ENCODE results near the gene PRND. TPM values are rescaled to one million over a fixed set of nuclear protein-coding genes. Genes with fewer than 3 reads are reported as not detected.

Gene PRND
- total and polyA plus RNA-seq, 2 donors (not counting 1 experiment from before 2014, with no cell fraction given): not detected

DNA sequence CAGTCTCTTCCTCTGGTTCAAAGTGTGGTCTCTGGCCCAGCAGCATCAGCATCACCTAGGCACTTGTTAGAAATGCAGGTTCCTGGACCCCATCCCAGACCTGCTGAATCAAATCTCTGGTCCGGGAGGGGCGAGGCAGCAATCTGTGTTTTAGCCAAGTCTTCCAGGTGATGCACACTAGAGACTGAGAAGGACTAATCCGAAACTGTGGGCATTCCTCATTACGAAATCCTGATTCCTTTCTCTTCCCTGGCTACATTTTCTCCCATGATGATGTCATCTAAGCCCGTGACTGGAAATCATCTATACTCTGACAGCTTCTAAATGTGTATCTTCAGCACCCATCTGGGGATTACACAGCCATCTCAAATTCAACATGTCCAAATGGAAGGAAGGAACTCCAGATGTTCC, 39.7 kb upstream of the PRND start:
- no peak overlapping the region for H3K4me2 ChIP-seq (ENCODE audit: extremely low read depth, insufficient read depth, low read length)
- H3K9me3 ChIP-seq (ENCODE audit: control insufficient read depth, insufficient read depth, low read depth, low read length): no peaks in the 10 kb centered on the region
- no peaks in the 10 kb centered on the region for H4K20me1 ChIP-seq (ENCODE audit: control insufficient read depth, extremely low read depth, insufficient read depth, low read length)
- no peak overlapping the region for H3K9ac ChIP-seq (ENCODE audit: insufficient read depth, low read length)
- peak; percentile 42 to 74 for DNase-seq (ENCODE audit: low read depth in 2 of 2)
- H3K27ac ChIP-seq (ENCODE audit: insufficient read depth, low read length): no peak overlapping the region
- peaks cover 7% of the 10 kb centered on the region for H3K27me3 ChIP-seq (ENCODE audit: control insufficient read depth, insufficient read depth, low read length)
- no peaks in the 10 kb centered on the region for H3K36me3 ChIP-seq (ENCODE audit: control insufficient read depth, insufficient read depth, low read length)
- no peaks in the 10 kb centered on the region for H3K79me2 ChIP-seq (ENCODE audit: control insufficient read depth, insufficient read depth, low read length)
- TF ChIP-seq EZH2 (IDR thresholded peaks at IDR 0.05; ENCODE audit: low read length, missing control alignments): no peak
- TF ChIP-seq, protein P1, sequence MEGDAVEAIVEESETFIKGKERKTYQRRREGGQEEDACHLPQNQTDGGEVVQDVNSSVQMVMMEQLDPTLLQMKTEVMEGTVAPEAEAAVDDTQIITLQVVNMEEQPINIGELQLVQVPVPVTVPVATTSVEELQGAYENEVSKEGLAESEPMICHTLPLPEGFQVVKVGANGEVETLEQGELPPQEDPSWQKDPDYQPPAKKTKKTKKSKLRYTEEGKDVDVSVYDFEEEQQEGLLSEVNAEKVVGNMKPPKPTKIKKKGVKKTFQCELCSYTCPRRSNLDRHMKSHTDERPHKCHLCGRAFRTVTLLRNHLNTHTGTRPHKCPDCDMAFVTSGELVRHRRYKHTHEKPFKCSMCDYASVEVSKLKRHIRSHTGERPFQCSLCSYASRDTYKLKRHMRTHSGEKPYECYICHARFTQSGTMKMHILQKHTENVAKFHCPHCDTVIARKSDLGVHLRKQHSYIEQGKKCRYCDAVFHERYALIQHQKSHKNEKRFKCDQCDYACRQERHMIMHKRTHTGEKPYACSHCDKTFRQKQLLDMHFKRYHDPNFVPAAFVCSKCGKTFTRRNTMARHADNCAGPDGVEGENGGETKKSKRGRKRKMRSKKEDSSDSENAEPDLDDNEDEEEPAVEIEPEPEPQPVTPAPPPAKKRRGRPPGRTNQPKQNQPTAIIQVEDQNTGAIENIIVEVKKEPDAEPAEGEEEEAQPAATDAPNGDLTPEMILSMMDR (conservative IDR thresholded peaks at IDR 0.05 in 1 of 2, IDR thresholded peaks at IDR 0.05 in 1 of 2; ENCODE audit: low read depth in 1 of 2, low read length in 2 of 2): no peak
- H2AFZ ChIP-seq (ENCODE audit: low read length): no peak overlapping the region
- H3K4me3 ChIP-seq (replicated peaks in 1 of 4; ENCODE audit: control extremely low read depth in 1 of 4, insufficient read depth in 1 of 4, low read depth in 3 of 4, low read length in 4 of 4): no peak overlapping the region
- H3K4me1 ChIP-seq (ENCODE audit: control insufficient read depth, extremely low read depth, insufficient read depth, low read length): no peaks in the 10 kb centered on the region

- H3K9ac ChIP-seq (ENCODE audit: insufficient read depth, low read length): no peak overlapping the region
- no peak for DNase-seq (ENCODE audit: low read depth in 2 of 2)
- H3K9me3 ChIP-seq (ENCODE audit: control insufficient read depth, insufficient read depth, low read depth, low read length): no peaks in the 10 kb centered on the region
- H3K27me3 ChIP-seq (ENCODE audit: control insufficient read depth, insufficient read depth, low read length): peaks cover 7% of the 10 kb centered on the region
- no peak for TF ChIP-seq EZH2 (IDR thresholded peaks at IDR 0.05; ENCODE audit: low read length, missing control alignments)
- TF ChIP-seq, protein P1 (conservative IDR thresholded peaks at IDR 0.05 in 1 of 2, IDR thresholded peaks at IDR 0.05 in 1 of 2; ENCODE audit: low read depth in 1 of 2, low read length in 2 of 2): no peak
- no peak overlapping the region for H3K4me3 ChIP-seq (replicated peaks in 1 of 4; ENCODE audit: control extremely low read depth in 1 of 4, insufficient read depth in 1 of 4, low read depth in 3 of 4, low read length in 4 of 4)
- no peaks in the 10 kb centered on the region for H4K20me1 ChIP-seq (ENCODE audit: control insufficient read depth, extremely low read depth, insufficient read depth, low read length)
- H3K79me2 ChIP-seq (ENCODE audit: control insufficient read depth, insufficient read depth, low read length): peaks cover 2% of the 10 kb centered on the region
- H3K4me1 ChIP-seq (ENCODE audit: control insufficient read depth, extremely low read depth, insufficient read depth, low read length): no peaks in the 10 kb centered on the region
- H3K27ac ChIP-seq (ENCODE audit: insufficient read depth, low read length): no peak overlapping the region
- H3K4me2 ChIP-seq (ENCODE audit: extremely low read depth, insufficient read depth, low read length): no peak overlapping the region
- H2AFZ ChIP-seq (ENCODE audit: low read length): no peak overlapping the region
- no peaks in the 10 kb centered on the region for H3K36me3 ChIP-seq (ENCODE audit: control insufficient read depth, insufficient read depth, low read length)
These were observed 39.0 kb upstream of the PRND start for GRCh38 chr20:4682682-4683081.

DNA sequence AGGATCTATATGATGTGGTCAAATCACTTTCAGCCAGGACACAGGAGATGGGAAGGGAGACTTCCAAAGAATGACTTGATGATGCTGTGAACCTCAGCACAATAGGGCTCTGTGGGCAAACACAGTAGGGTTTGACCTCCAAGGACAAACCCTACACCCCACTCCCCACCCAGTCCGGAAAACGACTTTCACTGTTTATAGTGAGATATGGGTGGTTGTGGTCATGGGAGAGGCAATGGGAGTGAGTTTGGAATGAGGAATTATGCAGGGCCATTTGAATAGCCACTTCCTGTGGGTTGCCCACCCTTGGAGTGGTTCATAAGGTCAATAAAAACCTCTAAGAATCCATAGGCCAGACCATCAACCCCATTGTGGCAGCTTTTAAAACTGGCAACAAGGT, 38.4 kb upstream of the PRND start:
- H3K9ac ChIP-seq (ENCODE audit: insufficient read depth, low read length): no peak overlapping the region
- no peak for DNase-seq (ENCODE audit: low read depth in 2 of 2)
- H3K4me1 ChIP-seq (ENCODE audit: control insufficient read depth, extremely low read depth, insufficient read depth, low read length): no peaks in the 10 kb centered on the region

More for the DNA sequence above, 38.4 kb upstream of the PRND start:
- H3K9me3 ChIP-seq (ENCODE audit: control insufficient read depth, insufficient read depth, low read depth, low read length): no peaks in the 10 kb centered on the region
- H2AFZ ChIP-seq (ENCODE audit: low read length): no peak overlapping the region
- no peaks in the 10 kb centered on the region for H4K20me1 ChIP-seq (ENCODE audit: control insufficient read depth, extremely low read depth, insufficient read depth, low read length)
- peaks cover 7% of the 10 kb centered on the region for H3K27me3 ChIP-seq (ENCODE audit: control insufficient read depth, insufficient read depth, low read length)
- no peak overlapping the region for H3K4me2 ChIP-seq (ENCODE audit: extremely low read depth, insufficient read depth, low read length)
- TF ChIP-seq, protein P1 (conservative IDR thresholded peaks at IDR 0.05 in 1 of 2, IDR thresholded peaks at IDR 0.05 in 1 of 2; ENCODE audit: low read depth in 1 of 2, low read length in 2 of 2): no peak
- TF ChIP-seq EZH2 (IDR thresholded peaks at IDR 0.05; ENCODE audit: low read length, missing control alignments): no peak
- H3K36me3 ChIP-seq (ENCODE audit: control insufficient read depth, insufficient read depth, low read length): no peaks in the 10 kb centered on the region
- no peak overlapping the region for H3K4me3 ChIP-seq (replicated peaks in 1 of 4; ENCODE audit: control extremely low read depth in 1 of 4, insufficient read depth in 1 of 4, low read depth in 3 of 4, low read length in 4 of 4)
- H3K27ac ChIP-seq (ENCODE audit: insufficient read depth, low read length): no peak overlapping the region
- peaks cover 5% of the 10 kb centered on the region for H3K79me2 ChIP-seq (ENCODE audit: control insufficient read depth, insufficient read depth, low read length)
